Fibroblast of pulmonary artery (primary cell): ENCODE data around the gene ITPR1.

Source experiments
- DNase-seq: peaks from one replicate; pipeline ENCODE4 v3.0.0-alpha.2; 2010; ENCODE audit warnings: low read depth
- H3K4me3 ChIP-seq: replicated peaks from 2 replicates; pipeline ENCODE4 v1.5.1; 2011; ENCODE audit warnings: low read depth, mild to moderate bottlenecking, control low read depth, low read length, moderate library complexity
- TF ChIP-seq, protein P1 (sequence below): IDR thresholded peaks from 2 replicates; pipeline ENCODE4 v1.5.1; 2011; ENCODE audit warnings: mild to moderate bottlenecking, control low read depth, low read length, inconsistent platforms; ENCODE audit errors: missing control alignments

The ITPR1 gene

DNA sequence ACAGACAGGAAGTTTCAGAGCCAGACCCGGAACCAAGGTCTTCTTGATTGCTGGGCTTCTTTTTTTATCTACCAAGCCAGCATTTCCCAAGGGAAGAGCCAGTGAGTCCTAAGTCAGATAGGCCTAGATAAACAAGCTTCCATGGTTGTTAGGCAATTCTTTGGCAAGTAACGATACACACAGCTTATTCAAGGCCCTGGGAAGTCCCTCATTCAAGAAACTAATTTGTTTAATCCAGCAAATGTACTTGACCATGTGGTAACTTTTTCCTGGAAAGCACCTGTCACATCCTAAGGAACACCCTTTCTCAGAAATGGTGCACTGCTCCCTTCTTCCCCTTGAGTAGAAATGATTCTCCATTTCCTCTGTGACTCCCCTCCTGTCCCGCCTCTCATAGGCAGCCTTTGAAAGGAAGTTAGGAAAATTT is 209.9 kb downstream of the ITPR1 start:
- peak; percentile 66 for DNase-seq
- no peak overlapping the region for H3K4me3 ChIP-seq
- TF ChIP-seq, protein P1, sequence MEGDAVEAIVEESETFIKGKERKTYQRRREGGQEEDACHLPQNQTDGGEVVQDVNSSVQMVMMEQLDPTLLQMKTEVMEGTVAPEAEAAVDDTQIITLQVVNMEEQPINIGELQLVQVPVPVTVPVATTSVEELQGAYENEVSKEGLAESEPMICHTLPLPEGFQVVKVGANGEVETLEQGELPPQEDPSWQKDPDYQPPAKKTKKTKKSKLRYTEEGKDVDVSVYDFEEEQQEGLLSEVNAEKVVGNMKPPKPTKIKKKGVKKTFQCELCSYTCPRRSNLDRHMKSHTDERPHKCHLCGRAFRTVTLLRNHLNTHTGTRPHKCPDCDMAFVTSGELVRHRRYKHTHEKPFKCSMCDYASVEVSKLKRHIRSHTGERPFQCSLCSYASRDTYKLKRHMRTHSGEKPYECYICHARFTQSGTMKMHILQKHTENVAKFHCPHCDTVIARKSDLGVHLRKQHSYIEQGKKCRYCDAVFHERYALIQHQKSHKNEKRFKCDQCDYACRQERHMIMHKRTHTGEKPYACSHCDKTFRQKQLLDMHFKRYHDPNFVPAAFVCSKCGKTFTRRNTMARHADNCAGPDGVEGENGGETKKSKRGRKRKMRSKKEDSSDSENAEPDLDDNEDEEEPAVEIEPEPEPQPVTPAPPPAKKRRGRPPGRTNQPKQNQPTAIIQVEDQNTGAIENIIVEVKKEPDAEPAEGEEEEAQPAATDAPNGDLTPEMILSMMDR: no peak

DNA sequence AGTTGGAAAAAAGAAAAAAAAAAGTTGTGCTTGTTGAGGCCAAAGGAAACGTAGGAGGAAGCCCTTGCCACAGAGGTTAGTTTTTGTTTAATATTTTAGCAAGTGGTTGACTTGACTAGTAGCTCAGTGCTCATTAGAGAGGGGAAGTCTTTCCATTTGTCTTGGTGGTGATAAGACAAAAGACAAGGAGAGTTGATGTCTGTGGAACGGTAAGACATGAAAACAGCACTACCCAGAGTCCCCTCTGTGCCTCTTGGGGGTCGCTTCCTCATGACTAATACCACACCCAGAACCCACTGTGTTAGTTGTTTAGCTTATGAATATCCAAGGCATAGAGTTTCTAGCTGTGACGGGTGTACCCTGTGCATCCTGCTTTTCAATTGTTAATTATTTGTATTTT is 211.4 kb downstream of the ITPR1 start:
- TF ChIP-seq, protein P1: no peak
- H3K4me3 ChIP-seq: no peak overlapping the region
- DNase-seq: no peak

DNA sequence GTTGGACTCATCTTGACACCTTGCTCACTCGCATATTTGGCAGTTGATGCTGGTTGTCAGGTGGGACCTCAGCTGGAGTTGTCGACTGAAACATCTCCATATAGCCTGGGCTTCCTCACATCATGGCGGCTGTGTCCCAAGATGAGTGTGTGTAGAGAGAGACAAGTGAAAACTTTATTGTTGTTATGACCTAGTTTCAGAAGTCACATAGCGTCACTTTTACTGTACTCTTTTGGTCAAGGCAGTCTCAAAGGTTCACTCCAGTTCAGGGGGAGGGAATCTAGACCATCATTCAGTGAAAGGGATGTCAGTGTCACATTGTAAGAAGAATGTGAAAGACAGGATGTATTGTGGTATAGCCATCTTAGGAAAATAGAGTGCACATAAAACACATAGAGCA is 214.2 kb downstream of the ITPR1 start:
- TF ChIP-seq, protein P1: no peak
- DNase-seq: no peak
- H3K4me3 ChIP-seq: no peak overlapping the region

DNA sequence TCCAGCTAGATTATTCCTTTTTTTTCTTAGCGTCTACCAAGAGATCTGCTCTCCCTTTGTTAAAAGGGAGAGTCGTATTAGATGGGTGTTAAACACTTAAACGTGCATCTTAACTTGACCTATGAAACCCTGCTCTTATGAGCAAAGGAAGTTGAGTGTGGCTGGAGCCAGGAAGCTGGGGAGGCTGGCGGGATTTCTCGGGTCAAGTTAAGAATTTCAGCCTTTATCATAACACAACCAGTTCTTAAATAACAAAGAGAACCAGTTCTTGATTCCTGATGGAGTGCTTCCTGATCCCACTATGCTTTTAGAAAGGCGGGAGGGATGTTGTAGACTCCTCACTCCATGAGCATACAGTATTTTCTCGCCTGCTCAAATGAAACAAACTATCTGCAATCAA is 215.1 kb downstream of the ITPR1 start:
- DNase-seq: no peak
- TF ChIP-seq, protein P1: no peak
- no peak overlapping the region for H3K4me3 ChIP-seq

DNA sequence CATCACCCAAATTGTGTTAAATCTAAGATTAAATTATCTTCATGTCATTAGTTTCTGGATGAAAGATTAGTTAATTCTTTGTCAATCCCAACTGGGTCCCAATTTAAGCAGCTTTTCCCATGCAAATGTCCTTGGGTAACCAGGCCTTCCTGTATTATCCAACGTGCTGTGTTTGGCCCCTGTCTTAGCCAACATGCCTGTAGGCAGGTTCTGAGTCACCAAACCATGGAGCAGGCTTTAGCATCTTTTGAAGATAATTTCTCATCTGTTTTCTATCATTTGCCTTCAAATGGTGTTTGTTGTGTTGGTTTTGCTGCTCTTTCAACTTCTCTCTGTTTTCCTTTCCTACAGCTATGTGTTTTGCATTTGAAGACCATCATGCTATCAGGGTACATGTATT is 216.2 kb downstream of the ITPR1 start:
- H3K4me3 ChIP-seq: no peak overlapping the region
- DNase-seq: peak; percentile 22
- TF ChIP-seq, protein P1: no peak

DNA sequence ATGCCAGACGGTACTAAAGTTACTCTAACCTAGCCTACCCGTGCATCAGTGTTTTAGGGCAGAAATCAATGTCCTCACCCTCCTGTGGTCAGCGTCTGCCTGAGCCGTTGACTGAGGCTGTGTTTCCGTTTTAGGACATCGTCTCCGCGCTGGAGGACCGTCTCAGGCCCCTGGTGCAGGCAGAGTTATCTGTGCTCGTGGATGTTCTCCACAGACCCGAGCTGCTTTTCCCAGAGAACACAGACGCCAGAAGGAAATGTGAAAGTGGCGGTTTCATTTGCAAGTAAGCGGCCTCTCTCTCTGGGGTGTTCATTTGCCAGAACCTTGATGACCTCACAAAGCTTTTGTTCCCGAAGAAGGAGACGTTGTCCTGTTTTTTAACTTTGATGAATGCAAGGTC is 217.0 kb downstream of the ITPR1 start:
- TF ChIP-seq, protein P1: no peak
- DNase-seq: no peak
- no peak overlapping the region for H3K4me3 ChIP-seq

DNA sequence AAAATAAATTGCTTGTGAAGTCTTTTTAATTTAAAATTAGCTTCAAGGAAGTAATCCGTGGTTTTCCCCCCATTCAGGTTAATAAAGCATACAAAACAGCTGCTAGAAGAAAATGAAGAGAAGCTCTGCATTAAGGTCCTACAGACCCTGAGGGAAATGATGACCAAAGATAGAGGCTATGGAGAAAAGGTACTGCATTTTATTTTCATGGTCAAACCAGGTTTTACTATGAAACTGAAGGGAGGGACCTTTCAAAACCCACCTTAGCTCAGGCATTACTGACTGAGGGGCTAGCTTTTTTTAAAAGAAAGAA is 218.5 kb downstream of the ITPR1 start:
- TF ChIP-seq, protein P1: no peak
- no peak overlapping the region for H3K4me3 ChIP-seq
- DNase-seq: no peak
